ENCODE results near the gene PHLDB3.
"Not testable (repeated sequence)": the region's sequence is repeated elsewhere in the genome, so short reads cannot be mapped to it uniquely, and the experiment has no call there.

PHLDB3 gene

DNA sequence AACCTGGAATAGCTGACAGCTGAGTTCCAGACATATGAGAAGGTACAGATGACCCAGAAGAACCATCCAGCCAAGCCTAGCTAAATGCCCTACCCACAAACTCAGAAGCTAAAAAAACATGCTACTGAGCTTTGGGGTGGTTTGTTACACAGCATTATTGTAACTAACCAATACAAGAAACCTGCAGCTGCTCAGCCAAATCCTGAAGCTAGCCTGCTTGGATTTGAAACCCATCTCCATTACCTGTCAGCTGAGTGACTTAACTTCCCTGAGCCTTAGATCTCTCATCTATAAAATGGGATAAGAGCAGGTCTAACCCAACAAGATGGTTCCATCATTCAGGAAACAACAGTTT, 64.9 kb downstream of the PHLDB3 start:
- DNase-seq (ENCODE audit: low read depth): no peak

DNA sequence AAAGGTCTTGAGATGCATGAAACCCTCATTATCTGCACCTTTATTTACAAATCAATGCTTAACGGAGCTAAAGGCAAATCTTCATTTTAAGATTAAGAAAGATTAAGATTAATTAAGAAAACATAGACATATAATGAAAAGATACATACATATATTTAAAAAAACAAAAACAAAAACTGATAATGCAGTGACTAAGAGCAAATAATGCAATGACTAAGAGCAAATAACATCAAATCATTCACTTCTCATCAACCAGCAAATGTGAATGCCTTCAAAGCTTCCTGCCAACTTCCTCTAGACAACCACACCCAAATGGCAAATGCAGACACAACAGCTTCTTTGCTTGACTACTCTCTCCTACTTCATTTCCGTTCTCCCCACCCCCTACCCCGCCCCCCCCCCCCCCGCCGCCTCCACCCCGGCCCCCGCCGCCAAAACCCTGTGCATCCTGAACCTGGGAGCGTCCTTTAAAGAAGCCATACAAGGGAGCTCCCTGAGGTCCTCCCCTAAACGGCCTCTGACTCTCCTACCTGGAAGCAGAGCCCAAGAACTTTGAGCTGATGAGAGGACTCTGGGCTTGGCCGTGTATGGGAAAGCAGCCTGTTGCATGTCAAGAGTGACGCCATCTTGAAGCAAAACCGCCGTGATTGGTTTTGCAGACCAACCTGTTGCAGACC, 65.4 kb downstream of the PHLDB3 start:
- no peak for DNase-seq (ENCODE audit: low read depth)

DNA sequence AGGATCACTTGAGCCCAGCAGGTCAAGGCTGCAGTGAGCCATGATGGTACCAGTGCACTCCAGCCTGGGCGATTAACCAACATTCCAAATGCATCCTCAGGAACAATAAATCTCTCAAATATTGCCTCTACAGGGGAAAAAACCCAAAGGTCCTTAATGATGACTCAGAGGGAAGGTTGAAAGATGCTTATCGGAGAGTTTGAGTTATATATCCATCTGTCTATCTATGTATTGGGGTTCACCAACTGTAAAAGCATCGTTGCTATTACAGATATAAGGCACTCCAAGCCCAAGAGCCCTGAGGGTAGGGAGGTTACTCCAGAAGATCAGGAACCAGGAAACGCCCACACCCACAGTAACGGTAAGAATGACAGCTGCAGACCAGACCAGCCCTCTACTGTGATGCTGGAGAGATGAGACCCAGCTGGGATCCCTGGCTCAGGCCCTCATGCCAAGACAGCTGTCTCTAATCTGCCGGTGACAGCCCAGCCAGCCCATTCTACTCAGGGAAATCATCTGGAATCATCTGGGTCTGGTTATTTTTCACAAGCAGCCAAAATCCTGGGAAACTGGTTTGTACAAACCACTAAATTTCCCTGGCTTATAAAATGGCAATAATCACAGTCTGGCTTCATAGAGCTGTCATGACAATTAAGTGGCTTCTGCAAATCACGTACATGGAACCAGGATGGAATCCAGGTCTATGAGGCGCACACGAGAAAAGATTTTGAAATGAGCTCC, 66.1 kb downstream of the PHLDB3 start:
- DNase-seq (ENCODE audit: low read depth): peak; percentile 80

DNA sequence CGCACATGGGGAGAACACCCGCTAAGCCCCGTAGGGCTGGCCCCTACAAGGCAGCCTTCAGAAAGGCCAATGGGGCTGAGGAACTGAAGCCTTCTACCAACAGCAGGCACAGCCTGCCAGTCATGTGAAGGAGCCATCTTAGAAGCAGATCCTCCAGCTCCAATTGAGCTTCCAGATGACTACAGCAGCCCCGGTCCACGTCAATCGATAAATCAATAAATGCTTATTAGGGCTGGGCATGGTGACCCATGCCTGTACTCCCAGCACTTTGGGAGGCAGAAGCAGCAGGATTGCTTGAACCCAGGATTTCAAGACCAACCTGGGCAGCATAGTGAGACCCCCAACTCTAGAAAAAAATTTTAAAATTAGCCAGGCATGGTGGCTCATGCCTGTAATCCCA, 66.8 kb downstream of the PHLDB3 start:
- DNase-seq (ENCODE audit: low read depth): no peak

DNA sequence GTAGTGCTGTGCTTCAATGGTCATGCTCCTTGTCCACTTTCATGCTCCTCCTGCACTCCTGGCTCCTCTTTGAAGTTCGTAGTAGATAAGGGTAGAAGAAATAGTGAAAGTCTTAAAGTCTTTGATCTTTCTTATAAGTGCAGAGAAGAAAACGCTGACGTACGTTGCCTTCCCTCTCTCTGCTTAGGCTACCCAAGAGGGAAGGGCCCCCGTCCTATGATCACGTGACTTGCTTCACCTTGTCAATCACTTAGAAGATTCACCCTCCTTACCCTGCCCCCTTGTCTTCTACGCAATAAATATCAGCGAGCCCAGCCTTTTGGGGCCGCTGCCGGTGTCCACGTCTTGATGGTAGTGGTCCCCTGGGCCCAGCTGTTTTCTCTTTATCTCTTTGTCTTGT, 67.3 kb downstream of the PHLDB3 start:
- not testable (repeated sequence) for DNase-seq (ENCODE audit: low read depth)

DNA sequence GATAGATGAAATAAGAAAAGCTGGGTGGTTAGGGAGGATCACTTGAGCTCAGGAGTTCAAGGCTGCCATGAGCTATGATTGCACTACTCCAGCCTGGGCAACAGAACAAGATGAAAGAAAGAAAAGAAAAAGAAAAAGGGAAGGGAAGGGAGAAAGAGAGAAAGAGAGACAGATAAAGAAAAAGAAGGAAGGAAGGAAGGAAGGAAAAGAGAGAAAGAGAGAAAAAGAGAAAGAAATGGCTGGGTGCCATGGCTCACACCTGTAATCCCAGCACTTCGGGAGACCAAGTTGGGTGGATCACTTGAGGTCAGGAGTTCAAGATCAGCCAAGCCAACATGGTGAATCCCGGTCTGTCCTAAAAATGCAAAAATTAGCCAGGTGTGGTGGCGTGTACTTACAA, 68.8 kb downstream of the PHLDB3 start:
- no peak for DNase-seq (ENCODE audit: low read depth)

DNA sequence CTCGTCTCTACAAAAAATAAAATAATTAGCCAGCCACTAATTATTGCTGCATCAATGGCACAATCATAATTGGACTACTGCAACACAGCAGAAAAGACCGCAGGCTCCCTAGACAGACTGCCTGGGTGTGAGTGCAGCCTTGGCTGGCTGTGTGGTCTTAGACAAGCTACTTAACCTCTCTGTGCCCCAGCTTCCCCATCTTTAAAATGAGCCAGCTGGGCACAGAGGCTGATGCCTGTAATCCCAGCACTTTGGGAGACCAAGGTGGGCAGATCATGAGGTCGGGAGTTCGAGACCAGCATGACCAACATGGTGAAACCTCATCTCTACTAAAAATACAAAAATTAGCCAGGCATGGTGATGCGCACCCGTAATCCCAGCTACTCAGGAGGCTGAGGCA, 70.9 kb downstream of the PHLDB3 start:
- no peak for DNase-seq (ENCODE audit: low read depth)

DNA sequence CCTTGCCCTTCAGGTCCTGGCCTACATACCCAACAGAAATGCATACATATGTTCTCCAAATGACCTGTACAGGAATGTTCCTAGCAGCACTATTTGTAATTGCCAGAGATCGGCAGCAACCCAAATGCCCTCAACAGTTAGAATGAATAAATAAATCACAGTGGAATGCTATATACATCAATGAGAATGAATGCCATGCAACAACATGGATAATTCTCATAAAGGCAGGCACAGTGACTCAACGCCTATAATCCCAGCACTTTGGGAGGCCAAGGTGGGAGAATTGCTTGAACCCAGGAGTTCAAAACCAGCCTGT, 71.2 kb downstream of the PHLDB3 start:
- no peak for DNase-seq (ENCODE audit: low read depth)

DNA sequence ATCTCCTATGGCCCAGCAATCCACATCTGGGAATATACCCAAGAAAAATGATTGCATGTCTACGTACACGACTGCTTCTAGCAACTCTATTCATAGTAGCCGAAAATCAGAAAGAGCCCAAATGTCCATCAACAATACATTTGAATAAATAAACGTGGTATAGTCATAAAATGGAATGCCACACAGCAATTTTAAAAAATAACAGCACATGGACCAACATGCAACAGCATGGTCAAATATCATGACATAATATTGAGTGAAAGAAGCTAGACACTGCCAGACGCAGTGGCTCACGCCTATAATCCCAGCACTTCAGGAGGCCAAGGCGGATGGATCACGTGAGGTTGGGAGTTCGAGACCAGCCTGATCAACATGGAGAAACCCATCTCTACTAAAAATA, 73.6 kb downstream of the PHLDB3 start:
- no peak for DNase-seq (ENCODE audit: low read depth)

DNA sequence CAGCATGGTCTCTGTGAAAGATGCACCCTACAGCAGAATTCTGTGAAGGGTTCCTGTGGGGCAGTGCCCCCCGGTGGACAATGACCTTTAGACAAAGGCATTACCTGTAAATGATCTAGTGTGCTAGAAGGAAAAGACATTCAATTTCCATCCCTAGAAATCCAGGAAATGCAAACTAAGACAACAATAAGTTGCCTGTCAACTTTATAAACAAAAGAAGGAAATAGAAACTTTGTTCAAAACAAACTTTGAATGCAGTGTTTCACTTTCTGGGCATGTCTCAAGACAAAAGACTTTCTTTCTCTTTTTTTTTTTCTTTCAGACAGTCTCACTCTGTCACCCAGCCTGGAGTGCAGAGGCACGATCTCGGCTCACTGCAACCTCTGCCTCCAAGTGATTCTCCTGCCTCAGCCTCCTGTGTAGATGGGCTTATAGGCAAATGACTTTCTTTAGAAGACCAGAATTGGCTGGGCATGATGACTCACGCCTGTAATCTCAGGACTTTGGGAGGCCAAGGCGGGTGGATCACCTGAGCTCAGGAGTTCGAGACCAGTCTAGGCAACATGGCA, 74.3 kb downstream of the PHLDB3 start:
- DNase-seq (ENCODE audit: low read depth): no peak

DNA sequence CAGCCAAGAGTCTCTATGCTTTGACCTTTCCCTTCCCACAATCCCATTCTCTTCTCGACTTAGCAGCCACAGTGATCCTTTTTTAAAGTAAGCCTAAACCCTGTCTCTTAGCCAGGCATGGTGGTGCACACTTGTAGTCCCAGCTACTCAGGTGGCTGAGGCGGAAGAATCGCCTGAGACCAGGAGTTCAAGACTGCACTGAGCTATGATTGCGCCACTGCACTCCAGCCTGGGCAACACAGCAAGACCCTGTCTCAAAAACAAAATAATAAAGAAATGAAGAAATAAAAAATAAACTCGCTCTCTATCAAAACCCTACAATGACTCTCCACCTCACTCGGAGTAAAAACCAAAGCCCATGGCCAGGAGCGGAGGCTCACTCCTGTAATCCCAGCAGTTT, 75.2 kb downstream of the PHLDB3 start:
- no peak for DNase-seq (ENCODE audit: low read depth)

DNA sequence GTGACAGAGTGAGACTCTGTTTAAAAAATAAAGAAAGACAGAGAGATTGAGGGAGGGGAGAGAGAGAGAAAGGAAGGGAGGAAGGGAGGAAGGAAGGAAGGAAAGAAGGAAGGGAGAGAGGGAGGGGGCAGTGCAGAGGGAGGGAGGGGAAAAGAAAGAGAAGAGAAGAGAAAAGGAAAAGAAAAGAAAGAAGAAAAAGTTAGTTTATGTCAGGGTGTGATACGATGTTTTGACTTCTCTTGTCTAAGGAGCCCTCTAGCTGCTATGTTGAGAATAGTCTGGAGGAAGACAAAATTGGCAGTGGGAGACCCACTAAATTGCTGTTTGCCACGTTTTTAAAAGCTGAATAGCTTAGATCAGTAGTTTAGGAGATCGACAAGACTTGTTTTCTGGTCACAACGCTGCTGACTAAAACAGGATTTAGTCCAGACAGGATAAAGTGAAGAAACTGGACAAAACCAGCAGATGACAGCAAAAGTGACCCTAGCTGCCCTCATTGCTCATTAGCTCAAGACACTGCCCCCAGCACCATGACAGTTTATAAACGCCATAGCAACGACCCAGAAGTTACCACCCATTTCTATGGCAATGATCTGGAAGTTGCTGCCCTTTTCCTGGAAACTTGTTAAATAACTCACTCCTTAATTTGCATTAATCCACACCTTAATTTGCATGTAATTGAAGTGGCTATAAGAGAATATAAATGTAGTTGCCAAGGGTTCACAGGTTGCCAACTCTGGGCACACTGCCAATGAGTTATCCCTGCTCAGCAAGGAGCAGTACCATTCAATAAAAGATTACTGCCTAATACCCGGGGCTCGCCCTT, 78.8 kb downstream of the PHLDB3 start:
- peak; percentile 10 for DNase-seq (ENCODE audit: low read depth)

All from fibroblast of the conjunctiva (primary cell).